Skin epidermis (tissue), 12 donors: ENCODE measurements around the gene TMEM269.
"Not testable (repeated sequence)": the region's sequence is repeated elsewhere in the genome, so short reads cannot be mapped to it uniquely, and the experiment has no call there.

Source experiments
- H3K27ac ChIP-seq, 21 experiments: fragments of 200-600 bp; sonication (generic) in 11 of 21; one replicate each; pipeline ENCODE4 v1.5.0; 2020; ENCODE audit warnings: mild to moderate bottlenecking in 3 of 21, inconsistent platforms in 2 of 21, moderate library complexity in 2 of 21
- H3K4me3 ChIP-seq, 7 experiments: fragments of 200-600 bp; sonication (generic) in 2 of 7; one replicate each; pipeline ENCODE4 v1.5.0; 2020; ENCODE audit warnings: inconsistent platforms in 2 of 7, mild to moderate bottlenecking in 2 of 7, moderate library complexity in 1 of 7

The TMEM269 gene

GRCh38 chr1:42767510-42768000 is 17.2 kb upstream of the TMEM269 start:
- H3K4me3 ChIP-seq, result peak overlapping the region; percentile 77 to 100 (median 97)
- H3K27ac ChIP-seq, result peak overlapping the region; percentile 61 to 99 (median 93)

- H3K4me3 ChIP-seq, result peak overlapping the region in 6 of 7 experiments; percentile 77 to 100 (median 98)
- peak overlapping the region in 5 of 21 experiments; percentile 89 to 97 (median 97) for H3K27ac ChIP-seq
Observed at GRCh38 chr1:42768172-42768571, 16.6 kb upstream of the TMEM269 start.

GRCh38 chr1:42769811-42770210 is 15.0 kb upstream of the TMEM269 start:
- Histone ChIP-seq H3K27ac (no peak overlapping the region), H3K4me3 (no peak overlapping the region)

GRCh38 chr1:42773420-42773819 is 11.4 kb upstream of the TMEM269 start:
- H3K27ac ChIP-seq, result no peak overlapping the region

GRCh38 chr1:42774928-42775526 is 9.8 kb upstream of the TMEM269 start:
- no peak overlapping the region for H3K27ac ChIP-seq
- no peak overlapping the region for H3K4me3 ChIP-seq

More at GRCh38 chr1:42773420-42773819, 11.4 kb upstream of the TMEM269 start:
- no peak overlapping the region for H3K4me3 ChIP-seq

- Histone ChIP-seq H3K27ac (no peak overlapping the region), H3K4me3 (no peak overlapping the region)
Observed at GRCh38 chr1:42776502-42776901, 8.3 kb upstream of the TMEM269 start.

- Histone ChIP-seq H3K27ac (no peak overlapping the region), H3K4me3 (no peak overlapping the region)
Observed at GRCh38 chr1:42777852-42778251, 6.9 kb upstream of the TMEM269 start.

GRCh38 chr1:42779725-42780124 is 5.1 kb upstream of the TMEM269 start:
- no peak overlapping the region for H3K4me3 ChIP-seq
- H3K27ac ChIP-seq, result no peak overlapping the region

- Histone ChIP-seq H3K27ac (no peak overlapping the region), H3K4me3 (no peak overlapping the region)
Observed at GRCh38 chr1:42780176-42780575, 4.6 kb upstream of the TMEM269 start.

GRCh38 chr1:42783092-42783491 is 1.7 kb upstream of the TMEM269 start:
- no peak overlapping the region for H3K27ac ChIP-seq
- no peak overlapping the region for H3K4me3 ChIP-seq

GRCh38 chr1:42784547-42784945 is 245 bp upstream of the TMEM269 start:
- H3K4me3 ChIP-seq, result peak overlapping the region in 2 of 7 experiments; percentile 17 to 33

GRCh38 chr1:42786097-42786496 is 1.3 kb downstream of the TMEM269 start:
- Histone ChIP-seq H3K27ac (no peak overlapping the region), H3K4me3 (no peak overlapping the region)

More at GRCh38 chr1:42784547-42784945, 245 bp upstream of the TMEM269 start:
- no peak overlapping the region for H3K27ac ChIP-seq

GRCh38 chr1:42788021-42788420 is 3.2 kb downstream of the TMEM269 start:
- no peak overlapping the region for H3K4me3 ChIP-seq
- H3K27ac ChIP-seq, result no peak overlapping the region

GRCh38 chr1:42793824-42794223 is 9.0 kb downstream of the TMEM269 start:
- no peak overlapping the region for H3K4me3 ChIP-seq
- H3K27ac ChIP-seq, result no peak overlapping the region

GRCh38 chr1:42797414-42797813 is 12.6 kb downstream of the TMEM269 start:
- Histone ChIP-seq H3K27ac (no peak overlapping the region), H3K4me3 (no peak overlapping the region)

- Histone ChIP-seq H3K27ac (no peak overlapping the region), H3K4me3 (no peak overlapping the region)
Observed at GRCh38 chr1:42797979-42798378, 13.2 kb downstream of the TMEM269 start.

GRCh38 chr1:42801832-42802473 is 17.2 kb downstream of the TMEM269 start:
- Histone ChIP-seq H3K27ac (peak overlapping the region in 1 of 21 experiments; percentile 33), H3K4me3 (no peak overlapping the region)

- H3K4me3 ChIP-seq, result no peak overlapping the region
Observed at GRCh38 chr1:42806171-42806570, 21.4 kb downstream of the TMEM269 start.

GRCh38 chr1:42806593-42806992 is 21.8 kb downstream of the TMEM269 start:
- peak overlapping the region in 2 of 21 experiments; percentile 3 to 13 for H3K27ac ChIP-seq

More at GRCh38 chr1:42806171-42806570, 21.4 kb downstream of the TMEM269 start:
- peak overlapping the region in 2 of 21 experiments; percentile 3 to 13 for H3K27ac ChIP-seq

GRCh38 chr1:42807056-42807668 is 22.4 kb downstream of the TMEM269 start:
- peak overlapping the region in 1 of 21 experiments; percentile 32 for H3K27ac ChIP-seq

More at GRCh38 chr1:42806593-42806992, 21.8 kb downstream of the TMEM269 start:
- no peak overlapping the region for H3K4me3 ChIP-seq

GRCh38 chr1:42814815-42815214 is 30.0 kb downstream of the TMEM269 start:
- not testable (repeated sequence) for H3K27ac ChIP-seq, H3K4me3 ChIP-seq

More at GRCh38 chr1:42807056-42807668, 22.4 kb downstream of the TMEM269 start:
- no peak overlapping the region for H3K4me3 ChIP-seq
